Omental fat pad (tissue), 4 donors: Measurements from ENCODE around the gene PERM1. TPM values are rescaled to one million over a fixed set of nuclear protein-coding genes. Genes with fewer than 3 reads are reported as not detected.
"Not testable (repeated sequence)": the region's sequence is repeated elsewhere in the genome, so short reads cannot be mapped to it uniquely, and the experiment has no call there.

Experiments
- ATAC-seq: fragments of 150-250 bp; one replicate; pipeline ENCODE4 v1.9.1; 2016; ENCODE audit warnings: mild to moderate bottlenecking, moderate library complexity; ENCODE audit not compliant: low FRiP score
- DNase-seq: peaks from one replicate; pipeline ENCODE4 v3.0.0-alpha.2; 2019; ENCODE audit warnings: low spot score
- CTCF ChIP-seq, 3 donors: fragments of 450-650 bp; IDR thresholded peaks; one replicate each; pipeline ENCODE4 v1.5.1; 2016 to 2017; ENCODE audit warnings: antibody characterized with exemption in 3 of 3, mild to moderate bottlenecking in 3 of 3, moderate library complexity in 2 of 3
- total RNA-seq, 4 donors: library from RNA; depleted of rRNA; stranded (reverse); fragments of >200 nt; gene quantifications; one replicate each; pipeline ENCODE4 v1.1.0, GENCODE V29; 2016

PERM1 gene
- total RNA-seq, 4 donors from 2014 or later = 0.36 to 1.4 TPM; not detected in 2

- ATAC-seq (no peak), DNase-seq (no peak)
- no peak for TF ChIP-seq CTCF (IDR thresholded peaks at IDR 0.05)
Observed at GRCh38 chr1:998745-998994, 16.8 kb upstream of the PERM1 start.

DNA sequence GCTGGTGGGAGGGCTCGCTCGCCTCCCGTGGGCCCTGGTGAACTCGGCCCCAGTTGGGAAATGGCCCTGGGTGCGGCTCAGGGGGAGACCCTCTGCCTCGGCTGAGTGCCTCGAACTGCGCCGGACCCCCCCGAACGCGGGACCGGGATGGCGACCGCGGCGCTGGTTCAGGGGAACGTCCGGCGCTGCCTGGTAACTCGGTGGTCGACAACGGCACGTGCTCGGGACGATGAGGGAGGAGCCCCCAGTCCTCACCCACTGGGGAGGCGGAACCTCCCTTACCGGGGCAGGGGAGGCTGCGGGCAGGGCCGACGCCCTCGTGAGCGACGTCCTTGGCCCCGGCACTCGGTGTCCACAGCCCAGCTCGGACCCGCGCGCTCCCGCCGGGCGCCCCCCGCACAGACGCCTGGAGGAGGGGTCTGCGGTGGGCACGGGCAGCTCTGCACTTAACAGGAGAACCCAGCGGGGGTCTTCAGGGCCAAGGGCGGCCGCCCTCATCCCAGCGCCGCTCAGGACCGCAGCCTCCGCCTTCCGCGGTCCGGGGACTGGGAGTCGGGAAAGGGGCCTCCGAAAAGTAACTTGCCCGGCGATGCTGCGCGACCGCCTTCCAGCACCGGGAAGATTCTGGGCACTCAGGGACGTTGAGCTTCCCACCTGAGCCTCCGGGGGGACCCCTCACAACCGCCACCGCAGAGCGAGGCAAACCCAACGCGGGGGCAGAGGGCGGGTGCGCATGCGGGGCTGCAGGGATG is 16.3 kb upstream of the PERM1 start:
- DNase-seq = no peak
- ATAC-seq = no peak
- no peak for TF ChIP-seq CTCF (IDR thresholded peaks at IDR 0.05)

GRCh38 chr1:997713-997992 is 15.8 kb upstream of the PERM1 start:
- no peak for TF ChIP-seq CTCF (IDR thresholded peaks at IDR 0.05)
- ATAC-seq (no peak), DNase-seq (no peak)

- ATAC-seq (no peak), DNase-seq (no peak)
- no peak for TF ChIP-seq CTCF (IDR thresholded peaks at IDR 0.05)
Observed at GRCh38 chr1:996851-997712, 15.2 kb upstream of the PERM1 start.

DNA sequence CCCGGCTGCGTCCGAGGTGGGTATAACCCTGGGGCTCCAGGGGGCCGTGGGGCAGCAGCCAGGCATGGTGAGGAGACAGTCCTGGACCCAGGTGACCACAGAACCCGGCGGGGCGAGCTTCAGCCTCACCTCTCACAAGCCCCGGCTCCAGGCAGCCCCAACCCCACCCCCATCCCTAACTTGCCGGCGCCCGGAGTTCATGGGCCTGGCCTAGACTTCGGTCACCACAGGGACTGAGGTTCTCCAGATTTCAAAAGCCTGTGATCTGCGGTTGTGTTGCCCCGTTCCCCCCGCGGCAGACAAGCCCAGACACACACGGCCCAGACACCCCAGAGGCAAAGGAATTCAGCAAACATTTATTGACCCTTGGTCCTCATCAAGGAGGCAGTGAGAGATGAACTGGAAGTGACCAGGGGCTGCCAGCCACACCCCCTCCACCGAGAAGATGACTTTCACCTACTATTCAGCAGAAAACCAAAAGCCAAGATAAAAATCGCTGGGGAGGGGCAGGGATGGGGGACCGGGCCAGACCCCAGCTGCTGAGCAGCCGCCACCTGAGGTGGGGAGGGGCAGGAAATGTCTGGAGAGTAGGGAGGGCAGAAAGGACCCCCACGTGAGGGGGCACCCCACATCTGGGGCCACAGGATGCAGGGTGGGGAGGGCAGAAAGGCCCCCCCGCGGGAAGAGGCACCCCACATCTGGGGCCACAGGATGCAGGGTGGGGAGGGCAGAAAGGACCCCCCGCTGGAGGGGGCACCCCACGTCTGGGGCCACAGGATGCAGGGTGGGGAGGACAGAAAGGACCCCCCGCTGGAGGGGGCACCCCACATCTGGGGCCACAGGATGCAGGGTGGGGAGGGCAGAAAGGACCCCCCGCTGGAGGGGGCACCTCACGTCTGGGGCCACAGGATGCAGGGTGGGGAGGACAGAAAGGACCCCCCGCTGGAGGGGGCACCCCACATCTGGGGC is 14.1 kb upstream of the PERM1 start:
- no peak for TF ChIP-seq CTCF (IDR thresholded peaks at IDR 0.05)
- ATAC-seq = no peak
- DNase-seq = no peak

- not testable (repeated sequence) for ATAC-seq, DNase-seq
Observed at GRCh38 chr1:994546-994945, 12.7 kb upstream of the PERM1 start.

- ATAC-seq = no peak
Observed at GRCh38 chr1:993379-993995, 11.6 kb upstream of the PERM1 start.

More at GRCh38 chr1:993379-993995, 11.6 kb upstream of the PERM1 start:
- DNase-seq = no peak
- no peak for TF ChIP-seq CTCF (IDR thresholded peaks at IDR 0.05)
